ENCODE data around the gene SURF1.

SURF1 gene, protein sequence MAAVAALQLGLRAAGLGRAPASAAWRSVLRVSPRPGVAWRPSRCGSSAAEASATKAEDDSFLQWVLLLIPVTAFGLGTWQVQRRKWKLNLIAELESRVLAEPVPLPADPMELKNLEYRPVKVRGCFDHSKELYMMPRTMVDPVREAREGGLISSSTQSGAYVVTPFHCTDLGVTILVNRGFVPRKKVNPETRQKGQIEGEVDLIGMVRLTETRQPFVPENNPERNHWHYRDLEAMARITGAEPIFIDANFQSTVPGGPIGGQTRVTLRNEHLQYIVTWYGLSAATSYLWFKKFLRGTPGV

DNA sequence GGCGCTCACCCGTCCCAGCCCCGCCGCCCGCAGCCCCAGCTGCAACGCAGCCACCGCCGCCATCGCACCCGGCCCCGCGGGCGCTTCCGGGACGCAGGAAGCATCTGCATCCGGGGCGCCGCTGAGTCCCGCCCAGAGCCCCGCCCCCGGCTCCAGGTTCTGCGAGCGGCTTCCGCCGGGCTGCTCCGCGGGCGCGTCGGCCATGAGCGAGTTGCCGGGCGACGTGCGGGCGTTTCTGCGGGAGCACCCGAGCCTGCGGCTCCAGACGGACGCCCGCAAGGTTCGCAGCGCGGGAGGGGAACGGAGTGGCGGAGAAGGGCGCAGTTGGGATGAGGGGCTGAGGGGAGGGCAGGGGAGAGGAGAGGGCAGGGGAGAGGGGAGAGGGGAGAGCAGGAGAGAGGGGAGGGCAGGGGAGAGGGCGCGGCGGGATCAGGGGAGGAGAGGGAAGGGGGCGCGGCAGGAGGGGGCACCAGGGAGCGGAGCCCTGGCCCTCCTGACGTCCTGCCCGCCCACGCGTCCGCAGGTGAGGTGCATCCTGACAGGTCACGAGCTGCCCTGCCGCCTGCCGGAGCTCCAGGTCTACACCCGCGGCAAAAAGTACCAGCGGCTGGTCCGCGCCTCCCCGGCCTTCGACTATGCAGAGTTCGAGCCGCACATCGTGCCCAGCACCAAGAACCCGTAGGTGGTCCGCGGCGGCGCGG, at the start of gene SURF1, which contains the start of gene SURF2:
TSS of gene SURF1 (minus strand) at position 97 of the 701 bp plus-strand sequence. CDS start at position 63, 34 bp downstream.
TSS of gene SURF2 (plus strand) at position 160 of the 701 bp plus-strand sequence. CDS start at position 203, 43 bp downstream.
- Histone ChIP-seq H3K27ac (ENCODE audit: low read depth, low read length) (peak within 1 kb of the TSS; percentile 21; the same call in 1 of the 2 replicates), H3K4me1 (ENCODE audit: control insufficient read depth, insufficient read depth, low read length) (0 out of 2 replicates have a peak, but pooled peaks cover 7% of the 10 kb centered on the region), H3K27me3 (ENCODE audit: control insufficient read depth, insufficient read depth, low read length) (no peaks in the 10 kb centered on the region), H3K9me3 (ENCODE audit: control insufficient read depth, insufficient read depth, low read depth, low read length) (no peaks in the 10 kb centered on the region), H3K36me3 (ENCODE audit: control insufficient read depth, insufficient read depth, low read length) (peaks cover 54% of the 10 kb centered on the region), H3K9ac (ENCODE audit: low read length) (peak within 1 kb of the TSS; percentile 87), H3K4me3 (ENCODE audit: low read depth, low read length) (peak within 1 kb of the TSS; percentile 94)

DNA sequence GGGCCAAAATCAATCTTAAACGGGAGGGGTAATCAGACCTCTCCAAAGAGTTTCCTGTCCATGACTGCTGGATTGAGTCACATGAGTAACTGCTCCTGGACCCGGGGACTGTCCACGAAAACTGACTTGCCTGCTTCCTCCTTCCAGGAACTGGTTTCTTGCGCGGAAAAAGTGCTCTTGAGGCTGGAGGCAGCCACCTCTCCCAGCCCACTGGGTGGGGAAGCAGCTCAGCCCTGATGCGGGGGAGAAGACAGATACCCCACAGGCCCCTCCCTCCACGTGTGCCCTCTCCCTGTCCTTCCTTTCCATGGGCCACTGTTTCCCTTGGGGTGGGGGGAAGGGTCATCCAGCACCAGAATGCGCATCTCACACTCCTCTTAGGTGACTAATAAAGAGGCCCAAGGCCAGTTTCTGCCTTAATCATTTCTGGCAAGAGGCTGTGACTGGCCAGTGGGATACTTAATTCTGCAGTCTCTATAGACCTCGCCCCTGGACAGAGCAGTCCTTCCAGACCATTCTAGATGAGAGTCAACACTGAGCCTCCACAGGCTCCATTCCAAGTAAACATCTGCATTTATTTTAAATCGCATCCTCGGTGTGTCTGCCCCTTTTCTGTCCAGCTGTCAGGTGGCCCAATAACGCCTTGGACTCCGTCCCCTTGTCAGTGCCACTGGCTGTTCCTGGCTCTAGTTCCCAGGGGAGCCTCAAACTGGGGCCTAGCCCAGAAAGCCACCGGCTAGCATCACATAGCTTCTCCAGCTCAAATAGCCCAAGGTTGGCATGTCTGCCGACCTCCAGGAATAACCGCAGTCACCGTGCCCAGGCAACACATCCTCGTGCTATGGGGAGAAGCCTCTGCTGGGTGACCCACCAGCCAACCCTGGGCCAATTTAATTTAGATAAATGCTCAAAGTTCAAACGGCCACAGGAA, 49.5 kb upstream of the SURF1 start:
- peaks cover 63% of the 10 kb centered on the region for H3K36me3 ChIP-seq (ENCODE audit: control insufficient read depth, insufficient read depth, low read length)
- H3K9me3 ChIP-seq (ENCODE audit: control insufficient read depth, insufficient read depth, low read depth, low read length) = no peaks in the 10 kb centered on the region
- H3K4me3 ChIP-seq (ENCODE audit: low read depth, low read length) = no peak overlapping the region
- no peaks in the 10 kb centered on the region for H3K4me1 ChIP-seq (ENCODE audit: control insufficient read depth, insufficient read depth, low read length)
- no peak overlapping the region for H3K9ac ChIP-seq (ENCODE audit: low read length)
- no peaks in the 10 kb centered on the region for H3K27me3 ChIP-seq (ENCODE audit: control insufficient read depth, insufficient read depth, low read length)
- no peak overlapping the region for H3K27ac ChIP-seq (ENCODE audit: low read depth, low read length)

GRCh38 chr9:133404454-133405002, 48.2 kb upstream of the SURF1 start:
- H3K27me3 ChIP-seq (ENCODE audit: control insufficient read depth, insufficient read depth, low read length) = no peaks in the 10 kb centered on the region
- H3K9me3 ChIP-seq (ENCODE audit: control insufficient read depth, insufficient read depth, low read depth, low read length) = no peaks in the 10 kb centered on the region
- H3K9ac ChIP-seq (ENCODE audit: low read length) = no peak overlapping the region
- no peaks in the 10 kb centered on the region for H3K4me1 ChIP-seq (ENCODE audit: control insufficient read depth, insufficient read depth, low read length)
- H3K4me3 ChIP-seq (ENCODE audit: low read depth, low read length) = no peak overlapping the region
- no peak overlapping the region for H3K27ac ChIP-seq (ENCODE audit: low read depth, low read length)
- H3K36me3 ChIP-seq (ENCODE audit: control insufficient read depth, insufficient read depth, low read length) = peaks cover 51% of the 10 kb centered on the region

DNA sequence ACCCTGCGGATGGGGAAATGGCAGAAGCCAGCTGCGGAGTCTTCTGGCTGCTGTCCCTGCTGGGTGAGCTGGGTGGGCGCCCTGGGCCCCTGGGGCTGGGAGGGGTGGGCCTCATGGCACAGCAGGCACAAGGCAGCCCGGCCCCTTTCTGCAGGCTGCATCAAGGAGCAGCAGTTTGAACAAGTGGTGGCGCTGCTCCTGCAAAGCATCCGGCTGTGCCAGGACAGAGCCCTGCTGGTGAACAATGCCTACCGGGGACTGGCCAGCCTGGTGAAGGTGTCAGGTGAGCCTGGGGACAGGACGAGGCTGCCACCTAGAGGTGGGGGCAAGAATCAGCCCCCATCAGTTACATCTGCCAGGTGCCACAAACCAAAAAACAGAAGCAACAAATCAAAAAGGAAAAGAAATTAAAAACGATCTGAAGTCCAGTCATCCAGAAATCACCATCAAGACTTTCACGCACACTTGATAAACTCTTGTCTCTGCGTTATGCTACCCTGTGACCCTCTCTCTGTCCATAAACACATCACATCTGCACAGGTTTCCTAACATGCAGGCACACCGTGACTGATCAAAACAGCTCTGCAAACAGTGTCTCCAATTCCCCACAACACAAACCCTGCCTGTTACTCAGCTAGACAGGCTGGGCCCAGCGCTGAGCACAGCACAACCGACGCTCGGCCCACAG, 47.6 kb upstream of the SURF1 start:
- no peaks in the 10 kb centered on the region for H3K4me1 ChIP-seq (ENCODE audit: control insufficient read depth, insufficient read depth, low read length)
- H3K27ac ChIP-seq (ENCODE audit: low read depth, low read length) = no peak overlapping the region
- H3K36me3 ChIP-seq (ENCODE audit: control insufficient read depth, insufficient read depth, low read length) = peaks cover 46% of the 10 kb centered on the region
- no peak overlapping the region for H3K4me3 ChIP-seq (ENCODE audit: low read depth, low read length)
- no peak overlapping the region for H3K9ac ChIP-seq (ENCODE audit: low read length)
- no peaks in the 10 kb centered on the region for H3K9me3 ChIP-seq (ENCODE audit: control insufficient read depth, insufficient read depth, low read depth, low read length)
- no peaks in the 10 kb centered on the region for H3K27me3 ChIP-seq (ENCODE audit: control insufficient read depth, insufficient read depth, low read length)

GRCh38 chr9:133402689-133403088, 46.4 kb upstream of the SURF1 start:
- no peaks in the 10 kb centered on the region for H3K27me3 ChIP-seq (ENCODE audit: control insufficient read depth, insufficient read depth, low read length)
- H3K27ac ChIP-seq (ENCODE audit: low read depth, low read length) = no peak overlapping the region
- no peak overlapping the region for H3K9ac ChIP-seq (ENCODE audit: low read length)
- H3K4me3 ChIP-seq (ENCODE audit: low read depth, low read length) = no peak overlapping the region
- H3K4me1 ChIP-seq (ENCODE audit: control insufficient read depth, insufficient read depth, low read length) = no peaks in the 10 kb centered on the region
- H3K36me3 ChIP-seq (ENCODE audit: control insufficient read depth, insufficient read depth, low read length) = peaks cover 34% of the 10 kb centered on the region
- H3K9me3 ChIP-seq (ENCODE audit: control insufficient read depth, insufficient read depth, low read depth, low read length) = no peaks in the 10 kb centered on the region

- no peak overlapping the region for H3K27ac ChIP-seq (ENCODE audit: low read depth, low read length)
- no peak overlapping the region for H3K4me3 ChIP-seq (ENCODE audit: low read depth, low read length)
- no peak overlapping the region for H3K9ac ChIP-seq (ENCODE audit: low read length)
- no peaks in the 10 kb centered on the region for H3K4me1 ChIP-seq (ENCODE audit: control insufficient read depth, insufficient read depth, low read length)
- no peaks in the 10 kb centered on the region for H3K27me3 ChIP-seq (ENCODE audit: control insufficient read depth, insufficient read depth, low read length)
- peaks cover 25% of the 10 kb centered on the region for H3K36me3 ChIP-seq (ENCODE audit: control insufficient read depth, insufficient read depth, low read length)
- H3K9me3 ChIP-seq (ENCODE audit: control insufficient read depth, insufficient read depth, low read depth, low read length) = no peaks in the 10 kb centered on the region
Measured at GRCh38 chr9:133401588-133401987, 45.3 kb upstream of the SURF1 start.

GRCh38 chr9:133400292-133400691, 44.0 kb upstream of the SURF1 start:
- H3K9ac ChIP-seq (ENCODE audit: low read length) = no peak overlapping the region
- no peaks in the 10 kb centered on the region for H3K9me3 ChIP-seq (ENCODE audit: control insufficient read depth, insufficient read depth, low read depth, low read length)
- H3K27me3 ChIP-seq (ENCODE audit: control insufficient read depth, insufficient read depth, low read length) = no peaks in the 10 kb centered on the region
- no peak overlapping the region for H3K4me3 ChIP-seq (ENCODE audit: low read depth, low read length)
- H3K4me1 ChIP-seq (ENCODE audit: control insufficient read depth, insufficient read depth, low read length) = no peaks in the 10 kb centered on the region
- H3K36me3 ChIP-seq (ENCODE audit: control insufficient read depth, insufficient read depth, low read length) = peaks cover 12% of the 10 kb centered on the region
- no peak overlapping the region for H3K27ac ChIP-seq (ENCODE audit: low read depth, low read length)

DNA sequence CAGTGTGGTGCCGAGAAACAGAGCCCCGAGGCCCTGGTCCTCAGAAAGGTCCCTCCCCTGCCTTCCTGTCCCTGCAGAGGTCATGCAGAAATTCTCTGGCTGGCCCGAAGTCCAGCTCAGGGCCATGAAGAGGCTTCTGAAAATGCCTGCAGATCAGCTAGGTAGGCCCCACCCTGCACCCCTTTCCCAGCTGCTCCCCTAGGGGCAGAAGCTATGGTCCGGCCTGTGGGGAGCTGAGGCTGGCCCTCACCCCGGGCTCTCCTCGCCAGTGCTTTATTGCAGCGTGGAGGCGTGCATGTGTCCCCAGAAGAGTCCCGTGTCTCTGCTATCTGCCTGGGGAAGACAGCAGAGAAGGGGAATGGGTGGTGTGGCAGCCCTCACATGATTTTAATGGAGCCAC, 41.6 kb upstream of the SURF1 start:
- Histone ChIP-seq H3K36me3 (ENCODE audit: control insufficient read depth, insufficient read depth, low read length) (no peaks in the 10 kb centered on the region), H3K27me3 (ENCODE audit: control insufficient read depth, insufficient read depth, low read length) (peaks cover 5% of the 10 kb centered on the region; the same call in 1 of the 2 replicates), H3K4me3 (ENCODE audit: low read depth, low read length) (no peak overlapping the region), H3K4me1 (ENCODE audit: control insufficient read depth, insufficient read depth, low read length) (no peaks in the 10 kb centered on the region), H3K27ac (ENCODE audit: low read depth, low read length) (no peak overlapping the region), H3K9ac (ENCODE audit: low read length) (no peak overlapping the region), H3K9me3 (ENCODE audit: control insufficient read depth, insufficient read depth, low read depth, low read length) (no peaks in the 10 kb centered on the region)

- Histone ChIP-seq H3K4me1 (ENCODE audit: control insufficient read depth, insufficient read depth, low read length) (no peaks in the 10 kb centered on the region), H3K9me3 (ENCODE audit: control insufficient read depth, insufficient read depth, low read depth, low read length) (no peaks in the 10 kb centered on the region)
Measured at GRCh38 chr9:133397370-133397769, 41.1 kb upstream of the SURF1 start.

GRCh38 chr9:133396952-133397351, 40.7 kb upstream of the SURF1 start:
- Histone ChIP-seq H3K4me3 (ENCODE audit: low read depth, low read length) (no peak overlapping the region), H3K4me1 (ENCODE audit: control insufficient read depth, insufficient read depth, low read length) (no peaks in the 10 kb centered on the region), H3K27ac (ENCODE audit: low read depth, low read length) (no peak overlapping the region), H3K9me3 (ENCODE audit: control insufficient read depth, insufficient read depth, low read depth, low read length) (no peaks in the 10 kb centered on the region), H3K36me3 (ENCODE audit: control insufficient read depth, insufficient read depth, low read length) (no peaks in the 10 kb centered on the region), H3K9ac (ENCODE audit: low read length) (no peak overlapping the region), H3K27me3 (ENCODE audit: control insufficient read depth, insufficient read depth, low read length) (peaks cover 5% of the 10 kb centered on the region; the same call in 1 of the 2 replicates)

More at GRCh38 chr9:133397370-133397769, 41.1 kb upstream of the SURF1 start:
- Histone ChIP-seq H3K27ac (ENCODE audit: low read depth, low read length) (no peak overlapping the region), H3K9ac (ENCODE audit: low read length) (no peak overlapping the region), H3K27me3 (ENCODE audit: control insufficient read depth, insufficient read depth, low read length) (peaks cover 5% of the 10 kb centered on the region; the same call in 1 of the 2 replicates), H3K36me3 (ENCODE audit: control insufficient read depth, insufficient read depth, low read length) (no peaks in the 10 kb centered on the region), H3K4me3 (ENCODE audit: low read depth, low read length) (no peak overlapping the region)
